Measurements from ENCODE around the gene PDZD2. TPM values are rescaled to one million over a fixed set of nuclear protein-coding genes. Genes with fewer than 3 reads are reported as not detected.

The PDZD2 gene
- total RNA-seq, 1 donor from 2014 or later, result 42.7 TPM

DNA sequence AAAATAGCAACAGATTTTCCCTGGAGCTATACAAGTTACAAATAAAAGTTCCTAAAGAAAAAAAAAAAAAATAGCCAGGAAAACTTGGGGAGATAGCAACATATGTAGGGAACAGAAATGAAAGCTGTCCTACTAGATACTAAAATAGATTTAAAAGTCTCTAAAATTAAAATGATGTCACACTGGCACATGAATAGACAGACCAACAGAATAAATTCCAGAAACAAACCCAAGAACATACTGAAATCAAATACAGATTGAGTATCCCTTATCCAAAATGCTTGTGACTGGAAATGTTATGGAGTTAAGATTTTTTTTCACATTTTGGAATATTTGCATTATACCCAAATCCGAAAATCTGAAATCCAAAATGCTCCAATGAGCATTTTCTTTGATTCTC lies 511.4 kb downstream of the PDZD2 start:
- intact Hi-C loops (cut with DNase I), result no loop called here
- H3K4me1 ChIP-seq, result peaks cover 97% of the 10 kb centered on the region
- TF ChIP-seq POLR2A (IDR thresholded peaks at IDR 0.05) (no peak), POLR2AphosphoS5 (IDR thresholded peaks at IDR 0.05; ENCODE audit: insufficient read depth in 1 of 2, low read depth in 1 of 2) (no peak)
- TF ChIP-seq, protein P1, sequence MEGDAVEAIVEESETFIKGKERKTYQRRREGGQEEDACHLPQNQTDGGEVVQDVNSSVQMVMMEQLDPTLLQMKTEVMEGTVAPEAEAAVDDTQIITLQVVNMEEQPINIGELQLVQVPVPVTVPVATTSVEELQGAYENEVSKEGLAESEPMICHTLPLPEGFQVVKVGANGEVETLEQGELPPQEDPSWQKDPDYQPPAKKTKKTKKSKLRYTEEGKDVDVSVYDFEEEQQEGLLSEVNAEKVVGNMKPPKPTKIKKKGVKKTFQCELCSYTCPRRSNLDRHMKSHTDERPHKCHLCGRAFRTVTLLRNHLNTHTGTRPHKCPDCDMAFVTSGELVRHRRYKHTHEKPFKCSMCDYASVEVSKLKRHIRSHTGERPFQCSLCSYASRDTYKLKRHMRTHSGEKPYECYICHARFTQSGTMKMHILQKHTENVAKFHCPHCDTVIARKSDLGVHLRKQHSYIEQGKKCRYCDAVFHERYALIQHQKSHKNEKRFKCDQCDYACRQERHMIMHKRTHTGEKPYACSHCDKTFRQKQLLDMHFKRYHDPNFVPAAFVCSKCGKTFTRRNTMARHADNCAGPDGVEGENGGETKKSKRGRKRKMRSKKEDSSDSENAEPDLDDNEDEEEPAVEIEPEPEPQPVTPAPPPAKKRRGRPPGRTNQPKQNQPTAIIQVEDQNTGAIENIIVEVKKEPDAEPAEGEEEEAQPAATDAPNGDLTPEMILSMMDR (IDR thresholded peaks at IDR 0.05), result no peak
- no peaks in the 10 kb centered on the region for H3K9me3 ChIP-seq
- H3K27me3 ChIP-seq, result no peaks in the 10 kb centered on the region
- H3K27ac ChIP-seq, result no peak overlapping the region
- no peak for DNase-seq (ENCODE audit: extremely low spot score in 2 of 2)
- no peaks in the 10 kb centered on the region for H3K36me3 ChIP-seq
- no peak overlapping the region for H3K4me3 ChIP-seq

DNA sequence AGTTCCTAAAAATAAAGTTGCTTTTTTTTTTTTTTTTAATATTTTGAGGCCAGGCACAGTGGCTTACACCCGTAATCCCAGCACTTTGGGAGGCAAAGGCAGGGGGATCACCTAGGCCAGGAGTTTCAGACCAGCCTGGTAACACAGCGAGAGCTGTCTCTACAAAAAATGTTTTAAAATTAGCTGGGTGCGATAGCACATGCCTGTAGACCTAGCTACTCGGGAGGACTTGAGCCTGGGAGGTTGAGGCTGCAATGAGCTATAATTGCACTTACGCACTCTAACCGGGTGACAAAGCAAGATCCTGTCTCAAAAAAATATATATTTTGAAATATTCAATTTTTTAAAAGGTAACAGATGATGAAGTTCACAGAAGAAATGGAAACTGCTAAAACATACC lies 512.3 kb downstream of the PDZD2 start:
- intact Hi-C loops (cut with DNase I), result no loop called here
- Histone ChIP-seq H3K36me3 (no peaks in the 10 kb centered on the region), H3K4me3 (no peak overlapping the region), H3K9me3 (no peaks in the 10 kb centered on the region), H3K27me3 (no peaks in the 10 kb centered on the region), H3K4me1 (peaks cover 89% of the 10 kb centered on the region), H3K27ac (no peak overlapping the region)
- DNase-seq (ENCODE audit: extremely low spot score in 2 of 2), result no peak
- no peak for TF ChIP-seq POLR2A (IDR thresholded peaks at IDR 0.05)
- no peak for TF ChIP-seq POLR2AphosphoS5 (IDR thresholded peaks at IDR 0.05; ENCODE audit: insufficient read depth in 1 of 2, low read depth in 1 of 2)
- TF ChIP-seq, protein P1 (IDR thresholded peaks at IDR 0.05), result no peak

DNA sequence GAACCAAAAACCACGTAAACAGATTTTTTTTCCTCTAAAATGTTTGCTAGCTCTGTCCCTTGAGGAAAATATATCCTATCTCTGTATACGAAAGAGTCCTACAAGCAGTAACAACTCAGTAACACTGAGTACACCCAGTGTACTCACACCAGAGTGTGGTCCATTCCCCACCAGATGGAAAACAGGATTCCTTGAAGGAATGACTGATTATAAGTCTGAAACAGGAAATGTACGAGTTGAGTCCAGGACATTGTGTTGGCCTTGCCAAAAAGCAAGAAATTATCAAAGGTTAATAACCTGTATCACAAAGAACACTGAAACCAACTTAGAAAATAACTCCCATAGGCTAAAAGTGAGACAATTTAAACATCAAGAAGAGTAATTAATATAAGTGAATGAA lies 514.8 kb downstream of the PDZD2 start:
- Histone ChIP-seq H3K27ac (no peak overlapping the region), H3K4me1 (peaks cover 81% of the 10 kb centered on the region), H3K9me3 (no peaks in the 10 kb centered on the region), H3K27me3 (no peaks in the 10 kb centered on the region), H3K4me3 (no peak overlapping the region), H3K36me3 (no peaks in the 10 kb centered on the region)
- intact Hi-C loops (cut with DNase I), result no loop called here
- TF ChIP-seq, protein P1 (IDR thresholded peaks at IDR 0.05), result no peak
- TF ChIP-seq POLR2A (IDR thresholded peaks at IDR 0.05) (no peak), POLR2AphosphoS5 (IDR thresholded peaks at IDR 0.05; ENCODE audit: insufficient read depth in 1 of 2, low read depth in 1 of 2) (no peak)
- no peak for DNase-seq (ENCODE audit: extremely low spot score in 2 of 2)

DNA sequence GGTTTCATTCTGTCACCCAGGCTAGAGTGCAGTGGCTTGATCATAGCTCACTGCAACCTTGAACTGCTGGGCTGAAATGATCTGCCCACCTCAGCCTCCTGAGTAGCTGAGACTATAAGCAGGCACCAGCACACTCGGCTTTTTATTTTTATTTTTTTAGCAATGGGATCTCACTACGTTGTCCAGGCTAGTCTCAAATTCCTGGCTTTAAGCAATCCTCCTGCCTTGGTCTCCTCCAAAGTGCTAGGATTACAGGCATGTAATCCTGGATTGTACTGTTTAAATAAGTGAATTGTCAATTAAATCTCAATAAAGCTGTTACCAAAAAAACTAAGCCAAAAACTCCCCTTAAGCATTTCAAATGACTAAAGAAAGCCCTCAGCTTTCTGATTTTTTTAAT lies 516.3 kb downstream of the PDZD2 start:
- TF ChIP-seq POLR2AphosphoS5 (IDR thresholded peaks at IDR 0.05; ENCODE audit: insufficient read depth in 1 of 2, low read depth in 1 of 2) (no peak), POLR2A (IDR thresholded peaks at IDR 0.05) (no peak)
- TF ChIP-seq, protein P1 (IDR thresholded peaks at IDR 0.05), result no peak
- Histone ChIP-seq H3K27ac (no peak overlapping the region), H3K27me3 (no peaks in the 10 kb centered on the region), H3K4me1 (peaks cover 82% of the 10 kb centered on the region), H3K9me3 (no peaks in the 10 kb centered on the region), H3K4me3 (no peak overlapping the region), H3K36me3 (no peaks in the 10 kb centered on the region)
- intact Hi-C loops (cut with DNase I), result no loop called here
- DNase-seq (ENCODE audit: extremely low spot score in 2 of 2), result no peak

DNA sequence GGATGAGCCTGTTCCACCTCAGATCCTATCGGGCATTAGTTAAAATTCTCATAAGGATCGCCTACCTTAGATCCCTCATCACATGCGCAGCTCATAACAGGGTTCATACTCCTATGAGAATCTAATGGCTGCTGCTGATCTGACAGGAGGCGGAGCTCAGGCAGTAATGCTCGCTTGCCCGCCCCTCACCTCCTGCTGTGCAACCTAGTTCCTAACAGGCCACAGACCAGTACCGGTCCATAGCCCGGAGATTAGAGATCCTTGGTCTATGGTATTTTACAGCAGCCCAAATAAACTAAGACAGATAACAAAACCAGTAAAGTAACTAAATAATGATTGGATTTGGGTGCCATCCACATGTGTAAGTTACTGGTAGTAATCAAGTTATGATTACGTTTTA lies 517.7 kb downstream of the PDZD2 start:
- no peak for DNase-seq (ENCODE audit: extremely low spot score in 2 of 2)
- no peak for TF ChIP-seq POLR2AphosphoS5 (IDR thresholded peaks at IDR 0.05; ENCODE audit: insufficient read depth in 1 of 2, low read depth in 1 of 2)
- TF ChIP-seq, protein P1 (IDR thresholded peaks at IDR 0.05), result no peak
- no peak for TF ChIP-seq POLR2A (IDR thresholded peaks at IDR 0.05)
- H3K4me3 ChIP-seq, result no peak overlapping the region
- H3K27me3 ChIP-seq, result no peaks in the 10 kb centered on the region
- no peak overlapping the region for H3K27ac ChIP-seq
- H3K36me3 ChIP-seq, result no peaks in the 10 kb centered on the region
- no peaks in the 10 kb centered on the region for H3K9me3 ChIP-seq
- intact Hi-C loops (cut with DNase I), result no loop called here
- peaks cover 75% of the 10 kb centered on the region for H3K4me1 ChIP-seq

Data from vagina (tissue), 2 donors.